ENCODE measurements around the gene SLC6A6.
A peak's percentile ranks its signal among the peaks of the same experiment; 100 is the strongest.
"Not testable (repeated sequence)": the region's sequence is repeated elsewhere in the genome, so short reads cannot be mapped to it uniquely, and the experiment has no call there.

The SLC6A6 gene

DNA sequence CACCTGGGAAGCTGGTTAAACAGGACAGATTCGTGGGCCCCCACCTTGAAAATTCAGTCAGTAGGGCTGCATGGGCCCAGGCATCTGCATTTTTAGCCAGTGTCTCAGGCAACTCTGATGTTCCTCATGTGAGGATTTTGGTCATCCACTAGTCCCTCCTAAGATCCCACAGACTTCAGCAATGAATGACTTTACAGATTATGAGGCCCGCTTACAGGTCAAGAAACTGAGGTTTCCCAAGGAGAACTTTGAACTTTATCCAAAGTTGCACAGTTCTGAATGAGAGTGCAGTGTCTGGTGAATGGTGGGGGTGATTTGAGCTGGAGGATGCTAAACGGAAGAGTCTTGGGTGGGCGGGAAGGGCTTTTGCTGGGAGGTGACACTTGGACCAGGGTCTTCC lies 27.2 kb downstream of the SLC6A6 start:
- in situ Hi-C loops (cut with HindIII; ENCODE audit: low pct_ligation_motif_present, low pct_unique_long_range_greater_than_20kb, low sequenced_read_pairs), result no loop called here
- no peak for DNase-seq

- in situ Hi-C loops (cut with HindIII; ENCODE audit: low pct_ligation_motif_present, low pct_unique_long_range_greater_than_20kb, low sequenced_read_pairs), result no loop called here
- no peak for DNase-seq
Observed at GRCh38 chr3:14430053-14430452, 27.6 kb downstream of the SLC6A6 start.

- in situ Hi-C loops (cut with HindIII; ENCODE audit: low pct_ligation_motif_present, low pct_unique_long_range_greater_than_20kb, low sequenced_read_pairs), result no loop called here
- no peak for DNase-seq
Observed at GRCh38 chr3:14430706-14431451, 28.5 kb downstream of the SLC6A6 start.

DNA sequence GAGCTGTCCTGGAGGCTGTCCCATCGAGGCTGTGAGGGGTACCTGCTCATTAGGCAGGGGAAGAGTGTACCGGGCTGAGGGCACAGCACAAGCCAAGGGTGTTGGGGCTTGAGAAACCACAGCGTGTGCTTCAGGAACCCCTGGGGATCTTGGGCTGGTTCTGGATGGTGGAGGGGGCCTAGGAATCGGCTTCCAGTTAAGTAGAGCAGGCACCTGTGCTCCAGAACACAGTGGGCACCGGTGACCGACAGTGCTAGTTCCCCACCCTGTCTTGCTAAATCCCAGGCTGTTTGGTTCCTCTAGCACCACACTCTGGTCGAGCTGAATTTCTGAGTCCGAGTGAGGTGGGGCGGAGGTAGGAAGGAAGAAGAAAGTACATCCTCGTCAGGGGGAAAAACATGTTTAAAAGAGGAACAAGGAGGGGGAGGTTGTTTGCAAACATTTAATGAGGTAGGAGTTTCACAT lies 29.1 kb downstream of the SLC6A6 start:
- in situ Hi-C loops (cut with HindIII; ENCODE audit: low pct_ligation_motif_present, low pct_unique_long_range_greater_than_20kb, low sequenced_read_pairs), result no loop called here
- DNase-seq, result no peak

GRCh38 chr3:14431917-14432834 lies 29.8 kb downstream of the SLC6A6 start:
- in situ Hi-C loops (cut with HindIII; ENCODE audit: low pct_ligation_motif_present, low pct_unique_long_range_greater_than_20kb, low sequenced_read_pairs), result no loop called here
- DNase-seq, result peak; percentile 69

- no peak for DNase-seq
- in situ Hi-C loops (cut with HindIII; ENCODE audit: low pct_ligation_motif_present, low pct_unique_long_range_greater_than_20kb, low sequenced_read_pairs), result no loop called here
Observed at GRCh38 chr3:14433106-14433505, 30.7 kb downstream of the SLC6A6 start.

- in situ Hi-C loops (cut with HindIII; ENCODE audit: low pct_ligation_motif_present, low pct_unique_long_range_greater_than_20kb, low sequenced_read_pairs), result no loop called here
- DNase-seq, result no peak
Observed at GRCh38 chr3:14434126-14434497, 31.7 kb downstream of the SLC6A6 start.

DNA sequence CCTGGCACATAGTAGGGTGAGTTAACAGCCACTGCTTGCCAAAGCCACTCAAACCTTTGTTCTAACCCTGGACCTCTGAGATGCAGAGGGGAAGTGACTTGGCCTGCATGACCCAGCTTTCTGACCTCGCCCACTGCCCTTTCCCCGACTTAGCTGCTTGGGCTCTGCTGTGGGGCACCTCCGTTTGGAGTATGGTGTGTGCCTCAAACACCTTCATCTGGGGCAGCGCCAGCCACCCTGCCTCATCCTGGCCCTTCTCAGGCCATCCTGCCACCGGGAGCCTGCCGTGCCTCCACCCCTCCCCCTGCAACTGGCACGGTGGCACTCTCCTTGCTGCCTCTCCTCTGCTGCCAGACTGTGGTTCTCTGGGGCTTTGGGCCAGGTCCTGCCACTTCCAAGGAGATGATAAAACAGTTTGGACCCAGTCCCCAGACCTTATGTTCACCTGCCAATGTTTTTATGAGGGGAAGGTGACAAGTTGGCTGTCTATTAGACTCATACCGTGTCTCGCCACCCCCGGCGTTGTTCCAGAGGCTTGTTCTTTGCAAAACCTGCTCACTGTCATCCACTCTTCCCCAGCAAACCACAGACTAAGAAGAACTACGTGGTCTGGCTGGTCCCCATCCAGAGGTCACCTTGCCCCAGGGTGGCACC lies 32.2 kb downstream of the SLC6A6 start:
- in situ Hi-C loops (cut with HindIII; ENCODE audit: low pct_ligation_motif_present, low pct_unique_long_range_greater_than_20kb, low sequenced_read_pairs), result no loop called here
- no peak for DNase-seq

GRCh38 chr3:14435175-14436014 lies 33.0 kb downstream of the SLC6A6 start:
- peak; percentile 12 for DNase-seq
- in situ Hi-C loops (cut with HindIII; ENCODE audit: low pct_ligation_motif_present, low pct_unique_long_range_greater_than_20kb, low sequenced_read_pairs), result no loop called here

DNA sequence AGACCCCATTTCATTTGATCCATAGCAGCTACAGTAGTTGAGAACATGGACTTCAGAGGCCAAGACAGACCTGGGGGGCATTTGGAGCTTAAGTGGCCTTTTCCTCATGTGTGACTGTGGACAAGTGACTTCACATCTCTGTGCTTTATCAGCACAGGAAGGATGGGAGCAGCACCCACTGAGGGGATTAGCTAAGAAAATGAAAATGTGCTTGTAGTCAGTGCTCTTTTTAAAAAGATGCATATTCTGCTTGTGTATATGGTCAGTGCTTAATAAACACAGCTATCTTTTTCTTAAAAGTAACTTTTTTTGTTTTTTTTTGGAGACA lies 34.5 kb downstream of the SLC6A6 start:
- in situ Hi-C loops (cut with HindIII; ENCODE audit: low pct_ligation_motif_present, low pct_unique_long_range_greater_than_20kb, low sequenced_read_pairs), result no loop called here
- no peak for DNase-seq

- DNase-seq; in situ Hi-C loops (cut with HindIII; ENCODE audit: low pct_ligation_motif_present, low pct_unique_long_range_greater_than_20kb, low sequenced_read_pairs): not testable (repeated sequence)
Observed at GRCh38 chr3:14437705-14438104, 35.3 kb downstream of the SLC6A6 start.

DNA sequence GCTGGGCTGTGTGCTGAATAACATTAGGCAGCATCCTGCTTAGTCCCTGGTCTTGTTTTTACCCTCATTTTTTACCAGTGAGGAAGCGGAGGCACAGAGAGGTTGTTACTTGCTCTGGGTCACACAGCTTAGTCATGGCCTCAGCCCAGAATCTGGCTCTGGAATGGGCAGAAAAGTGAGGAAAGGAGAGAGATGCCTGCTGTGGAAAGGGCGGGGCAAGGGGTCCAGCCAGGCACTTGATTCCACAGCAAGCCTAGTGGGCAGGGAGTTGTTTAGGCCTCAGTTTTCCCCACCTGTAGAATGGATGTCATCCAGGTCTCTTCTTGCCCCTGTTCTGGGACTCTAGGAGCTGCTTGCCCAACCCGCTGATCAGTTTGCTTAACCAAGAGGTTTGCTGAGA lies 35.9 kb downstream of the SLC6A6 start:
- no peak for DNase-seq
- in situ Hi-C loops (cut with HindIII; ENCODE audit: low pct_ligation_motif_present, low pct_unique_long_range_greater_than_20kb, low sequenced_read_pairs), result no loop called here

- in situ Hi-C loops (cut with HindIII; ENCODE audit: low pct_ligation_motif_present, low pct_unique_long_range_greater_than_20kb, low sequenced_read_pairs), result no loop called here
- no peak for DNase-seq
Observed at GRCh38 chr3:14438929-14439328, 36.5 kb downstream of the SLC6A6 start.

- DNase-seq, result no peak
- in situ Hi-C loops (cut with HindIII; ENCODE audit: low pct_ligation_motif_present, low pct_unique_long_range_greater_than_20kb, low sequenced_read_pairs), result no loop called here
Observed at GRCh38 chr3:14439501-14440167, 37.2 kb downstream of the SLC6A6 start.

DNA sequence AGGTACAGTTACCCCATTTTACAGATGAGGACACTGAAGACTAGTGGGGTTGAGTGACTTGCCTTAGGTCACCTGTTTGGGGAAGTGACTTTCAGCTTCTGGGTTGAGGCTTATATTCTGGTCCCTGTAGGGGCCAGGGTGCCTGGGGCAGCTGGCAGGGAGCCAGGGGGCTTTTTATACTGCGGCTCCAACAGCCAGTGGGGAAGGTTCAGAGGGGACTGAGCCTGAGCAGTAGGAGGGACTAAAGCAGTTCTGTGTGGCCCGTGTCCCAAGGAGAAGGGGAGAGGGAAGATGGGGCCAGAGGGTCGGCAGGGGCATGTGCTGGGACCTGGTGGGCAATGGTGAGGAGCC lies 37.7 kb downstream of the SLC6A6 start:
- DNase-seq, result no peak
- in situ Hi-C loops (cut with HindIII; ENCODE audit: low pct_ligation_motif_present, low pct_unique_long_range_greater_than_20kb, low sequenced_read_pairs), result no loop called here

GRCh38 chr3:14440531-14441239 lies 38.3 kb downstream of the SLC6A6 start:
- no peak for DNase-seq
- in situ Hi-C loops (cut with HindIII; ENCODE audit: low pct_ligation_motif_present, low pct_unique_long_range_greater_than_20kb, low sequenced_read_pairs), result no loop called here

DNA sequence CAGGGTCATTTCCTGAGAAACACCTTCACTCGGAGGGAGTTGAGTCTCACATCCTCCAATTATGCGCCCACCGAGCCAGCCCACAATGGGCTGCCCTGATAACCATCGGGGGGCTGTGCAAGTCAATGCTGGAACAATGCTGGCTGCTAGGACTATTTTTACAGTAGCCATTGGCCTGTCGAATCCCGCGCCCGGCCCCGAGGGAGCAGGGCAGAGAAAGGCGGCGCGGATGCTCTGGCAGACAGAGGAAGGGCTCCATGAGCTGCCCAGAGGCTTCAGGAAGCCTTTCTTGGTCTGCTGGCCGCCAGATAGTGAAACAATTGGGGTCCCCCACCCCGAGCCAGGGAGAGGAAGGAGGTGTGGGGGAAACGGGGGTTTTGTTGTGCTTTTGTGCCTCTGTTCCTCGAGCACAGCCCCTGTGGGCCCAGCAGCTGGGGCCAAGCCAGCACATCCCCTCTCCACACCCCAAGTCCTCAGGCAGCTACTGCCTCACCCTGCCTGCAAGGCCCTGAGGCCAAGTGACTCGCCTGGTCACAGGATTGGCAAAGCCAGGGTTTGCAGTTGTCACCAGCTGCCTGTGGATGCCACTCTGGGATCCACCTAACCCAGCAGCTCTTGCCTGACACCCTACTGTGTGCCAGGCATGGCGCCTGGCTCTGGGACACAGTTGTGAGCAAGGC lies 39.0 kb downstream of the SLC6A6 start:
- DNase-seq, result no peak
- in situ Hi-C loops (cut with HindIII; ENCODE audit: low pct_ligation_motif_present, low pct_unique_long_range_greater_than_20kb, low sequenced_read_pairs), result no loop called here

Measured in ACHN (cell line).